HepG2 (cell line): ENCODE data around the gene CLASRP. TPM values are rescaled to one million over a fixed set of nuclear protein-coding genes. Genes with fewer than 3 reads are reported as not detected.

Source experiments
- ARNT2 ChIP-seq: sonication (generic); formaldehyde crosslinking; IDR thresholded peaks from 2 replicates; pipeline ENCODE4 v1.8.0; 2022; ENCODE audit warnings: mild to moderate bottlenecking, low read depth, missing genetic modification reagents, moderate library complexity
- DMAP1 ChIP-seq: IDR thresholded peaks from 2 replicates; pipeline ENCODE4 v1.6.1; 2016
- RARA ChIP-seq: IDR thresholded peaks from 2 replicates; pipeline ENCODE4 v1.6.1; 2016; ENCODE audit warnings: missing genetic modification reagents, missing compliant biosample characterization
- RFX3 ChIP-seq: IDR thresholded peaks from 2 replicates; pipeline ENCODE4 v1.6.1; 2016; ENCODE audit warnings: missing biosample characterization, missing genetic modification reagents
- SAP130 ChIP-seq: IDR thresholded peaks from 2 replicates; pipeline ENCODE4 v1.6.1; 2016; ENCODE audit warnings: low read depth
- SMAD1 ChIP-seq: sonication (generic); formaldehyde crosslinking; IDR thresholded peaks from 2 replicates; pipeline ENCODE4 v1.4.0; 2020; ENCODE audit warnings: missing genetic modification reagents, low read depth, mild to moderate bottlenecking, borderline replicate concordance
- ZFP1 ChIP-seq: IDR thresholded peaks from 2 replicates; pipeline ENCODE4 v1.6.1; 2016
- ZNF136 ChIP-seq: sonication (generic); formaldehyde crosslinking; IDR thresholded peaks from 2 replicates; pipeline ENCODE4 v1.8.1; 2022; ENCODE audit warnings: low read depth, mild to moderate bottlenecking, moderate library complexity, missing genetic modification reagents
- ZNF263 ChIP-seq: sonication (generic); formaldehyde crosslinking; IDR thresholded peaks from 2 replicates; pipeline ENCODE4 v1.4.0; 2020; ENCODE audit warnings: missing genetic modification reagents
- ZNF343 ChIP-seq: sonication (generic); formaldehyde crosslinking; IDR thresholded peaks from 2 replicates; pipeline ENCODE4 v1.4.0; 2020; ENCODE audit warnings: mild to moderate bottlenecking, missing genetic modification reagents
- ZNF547 ChIP-seq: sonication (generic); formaldehyde crosslinking; IDR thresholded peaks from 2 replicates; pipeline ENCODE4 v1.5.1; 2020; ENCODE audit warnings: mild to moderate bottlenecking, missing genetic modification reagents
- ZNF567 ChIP-seq: sonication (generic); formaldehyde crosslinking; IDR thresholded peaks from 2 replicates; pipeline ENCODE4 v1.8.1; 2023; ENCODE audit warnings: mild to moderate bottlenecking, missing genetic modification reagents, borderline replicate concordance
- ZNF883 ChIP-seq: sonication (generic); formaldehyde crosslinking; IDR thresholded peaks from 2 replicates; pipeline ENCODE4 v1.5.1; 2020; ENCODE audit warnings: mild to moderate bottlenecking, missing genetic modification reagents; ENCODE audit errors: not compliant biosample characterization
- polyA plus RNA-seq, 8 experiments: library from polyadenylated mRNA; depleted of rRNA in 3 of 8; stranded (reverse) in 7 of 8; unstranded in 1 of 8; fragments of >200 nt; fragmentation: Illumina TruSeq in 4 of 8; extraction: Trizol in 4 of 8; gene quantifications; 2 replicates each; pipeline versions ENCODE4 v1.2.1 to v1.2.3, GENCODE V29; 2011 to 2016; ENCODE audit warnings: low read depth in 4 of 8, missing spikeins in 1 of 8, mixed read lengths in 1 of 8; ENCODE audit not compliant: insufficient read depth in 1 of 8
- total RNA-seq, 5 experiments: library from RNA; depleted of rRNA; stranded (reverse); fragments of >200 nt; fragmentation: Illumina TruSeq; extraction: Trizol; gene quantifications; 2 replicates each; pipeline ENCODE4 v1.2.3, GENCODE V29; 2016; ENCODE audit warnings: low read depth in 1 of 5
- TF ChIP-seq, protein P1 (sequence below): sonication (generic); formaldehyde crosslinking; IDR thresholded peaks from 2 replicates; pipeline ENCODE4 v1.4.0; 2020; ENCODE audit warnings: missing genetic modification reagents
- TF ChIP-seq, protein P2 (sequence below): sonication (generic); formaldehyde crosslinking; IDR thresholded peaks from 2 replicates; pipeline ENCODE4 v1.4.0; 2020; ENCODE audit warnings: missing genetic modification reagents
- TF ChIP-seq, protein P3 (sequence below): sonication (generic); formaldehyde crosslinking; IDR thresholded peaks from 2 replicates; pipeline ENCODE4 v1.5.1; 2020; ENCODE audit warnings: mild to moderate bottlenecking, missing genetic modification reagents, moderate library complexity
- TF ChIP-seq, protein P4 (sequence below): sonication (generic); formaldehyde crosslinking; IDR thresholded peaks from 2 replicates; pipeline ENCODE4 v1.4.0; 2020; ENCODE audit warnings: missing genetic modification reagents

Gene CLASRP
- total and polyA plus RNA-seq, 2 of the 13 experiments (the other 11 are each of a cell fraction or from before 2014, with no cell fraction given): 32.0 to 51.4 TPM

DNA sequence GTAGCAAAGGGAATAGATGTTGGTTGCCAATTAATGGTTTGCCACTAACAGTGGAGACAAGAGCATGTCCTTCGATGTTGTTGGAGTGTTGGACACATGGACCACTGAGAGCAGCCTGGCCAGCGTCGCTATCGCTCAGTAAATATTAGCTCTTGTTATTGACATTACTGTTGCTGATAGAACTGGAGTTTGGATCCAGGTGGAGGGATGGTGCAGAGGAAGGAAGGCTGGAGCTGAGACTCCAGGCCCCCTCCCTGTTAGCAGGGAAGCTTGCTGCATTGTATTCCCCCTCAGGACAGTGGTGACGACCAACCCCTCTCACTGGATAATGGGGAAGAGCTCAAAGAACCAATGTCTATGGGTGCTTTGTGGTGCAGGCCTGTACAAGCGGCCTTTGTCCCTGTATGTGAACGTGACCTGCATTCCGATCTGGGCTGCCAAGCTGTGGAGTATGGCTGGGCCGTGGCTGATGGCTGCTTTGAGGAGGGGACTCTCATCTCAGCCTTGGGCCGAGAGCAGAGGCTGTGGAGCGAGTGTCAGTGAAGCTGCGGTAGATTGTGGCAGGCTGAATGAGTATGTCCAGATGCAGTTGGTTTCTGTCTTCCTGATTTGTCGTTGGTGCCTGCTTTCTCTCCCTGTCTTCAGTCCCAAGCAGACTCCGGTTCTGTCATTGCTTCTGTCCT is 7.0 kb downstream of the CLASRP start (continued):
- TF ChIP-seq, protein P1, sequence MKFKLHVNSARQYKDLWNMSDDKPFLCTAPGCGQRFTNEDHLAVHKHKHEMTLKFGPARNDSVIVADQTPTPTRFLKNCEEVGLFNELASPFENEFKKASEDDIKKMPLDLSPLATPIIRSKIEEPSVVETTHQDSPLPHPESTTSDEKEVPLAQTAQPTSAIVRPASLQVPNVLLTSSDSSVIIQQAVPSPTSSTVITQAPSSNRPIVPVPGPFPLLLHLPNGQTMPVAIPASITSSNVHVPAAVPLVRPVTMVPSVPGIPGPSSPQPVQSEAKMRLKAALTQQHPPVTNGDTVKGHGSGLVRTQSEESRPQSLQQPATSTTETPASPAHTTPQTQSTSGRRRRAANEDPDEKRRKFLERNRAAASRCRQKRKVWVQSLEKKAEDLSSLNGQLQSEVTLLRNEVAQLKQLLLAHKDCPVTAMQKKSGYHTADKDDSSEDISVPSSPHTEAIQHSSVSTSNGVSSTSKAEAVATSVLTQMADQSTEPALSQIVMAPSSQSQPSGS: peak; percentile 89
- TF ChIP-seq, protein P2, sequence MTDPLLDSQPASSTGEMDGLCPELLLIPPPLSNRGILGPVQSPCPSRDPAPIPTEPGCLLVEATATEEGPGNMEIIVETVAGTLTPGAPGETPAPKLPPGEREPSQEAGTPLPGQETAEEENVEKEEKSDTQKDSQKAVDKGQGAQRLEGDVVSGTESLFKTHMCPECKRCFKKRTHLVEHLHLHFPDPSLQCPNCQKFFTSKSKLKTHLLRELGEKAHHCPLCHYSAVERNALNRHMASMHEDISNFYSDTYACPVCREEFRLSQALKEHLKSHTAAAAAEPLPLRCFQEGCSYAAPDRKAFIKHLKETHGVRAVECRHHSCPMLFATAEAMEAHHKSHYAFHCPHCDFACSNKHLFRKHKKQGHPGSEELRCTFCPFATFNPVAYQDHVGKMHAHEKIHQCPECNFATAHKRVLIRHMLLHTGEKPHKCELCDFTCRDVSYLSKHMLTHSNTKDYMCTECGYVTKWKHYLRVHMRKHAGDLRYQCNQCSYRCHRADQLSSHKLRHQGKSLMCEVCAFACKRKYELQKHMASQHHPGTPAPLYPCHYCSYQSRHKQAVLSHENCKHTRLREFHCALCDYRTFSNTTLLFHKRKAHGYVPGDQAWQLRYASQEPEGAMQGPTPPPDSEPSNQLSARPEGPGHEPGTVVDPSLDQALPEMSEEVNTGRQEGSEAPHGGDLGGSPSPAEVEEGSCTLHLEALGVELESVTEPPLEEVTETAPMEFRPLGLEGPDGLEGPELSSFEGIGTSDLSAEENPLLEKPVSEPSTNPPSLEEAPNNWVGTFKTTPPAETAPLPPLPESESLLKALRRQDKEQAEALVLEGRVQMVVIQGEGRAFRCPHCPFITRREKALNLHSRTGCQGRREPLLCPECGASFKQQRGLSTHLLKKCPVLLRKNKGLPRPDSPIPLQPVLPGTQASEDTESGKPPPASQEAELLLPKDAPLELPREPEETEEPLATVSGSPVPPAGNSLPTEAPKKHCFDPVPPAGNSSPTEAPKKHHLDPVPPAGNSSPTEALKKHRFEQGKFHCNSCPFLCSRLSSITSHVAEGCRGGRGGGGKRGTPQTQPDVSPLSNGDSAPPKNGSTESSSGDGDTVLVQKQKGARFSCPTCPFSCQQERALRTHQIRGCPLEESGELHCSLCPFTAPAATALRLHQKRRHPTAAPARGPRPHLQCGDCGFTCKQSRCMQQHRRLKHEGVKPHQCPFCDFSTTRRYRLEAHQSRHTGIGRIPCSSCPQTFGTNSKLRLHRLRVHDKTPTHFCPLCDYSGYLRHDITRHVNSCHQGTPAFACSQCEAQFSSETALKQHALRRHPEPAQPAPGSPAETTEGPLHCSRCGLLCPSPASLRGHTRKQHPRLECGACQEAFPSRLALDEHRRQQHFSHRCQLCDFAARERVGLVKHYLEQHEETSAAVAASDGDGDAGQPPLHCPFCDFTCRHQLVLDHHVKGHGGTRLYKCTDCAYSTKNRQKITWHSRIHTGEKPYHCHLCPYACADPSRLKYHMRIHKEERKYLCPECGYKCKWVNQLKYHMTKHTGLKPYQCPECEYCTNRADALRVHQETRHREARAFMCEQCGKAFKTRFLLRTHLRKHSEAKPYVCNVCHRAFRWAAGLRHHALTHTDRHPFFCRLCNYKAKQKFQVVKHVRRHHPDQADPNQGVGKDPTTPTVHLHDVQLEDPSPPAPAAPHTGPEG (CRISPR knock-in tag): peak; percentile 43
- peak; percentile 61; the same call in 1 of the 2 replicates for TF ChIP-seq ZNF136
- peak; percentile 67 for TF ChIP-seq RARA (CRISPR knock-in tag)
- TF ChIP-seq DMAP1 (CRISPR knock-in tag): peak; percentile 78
- TF ChIP-seq ZNF883: peak; percentile 22
- TF ChIP-seq, protein P3, sequence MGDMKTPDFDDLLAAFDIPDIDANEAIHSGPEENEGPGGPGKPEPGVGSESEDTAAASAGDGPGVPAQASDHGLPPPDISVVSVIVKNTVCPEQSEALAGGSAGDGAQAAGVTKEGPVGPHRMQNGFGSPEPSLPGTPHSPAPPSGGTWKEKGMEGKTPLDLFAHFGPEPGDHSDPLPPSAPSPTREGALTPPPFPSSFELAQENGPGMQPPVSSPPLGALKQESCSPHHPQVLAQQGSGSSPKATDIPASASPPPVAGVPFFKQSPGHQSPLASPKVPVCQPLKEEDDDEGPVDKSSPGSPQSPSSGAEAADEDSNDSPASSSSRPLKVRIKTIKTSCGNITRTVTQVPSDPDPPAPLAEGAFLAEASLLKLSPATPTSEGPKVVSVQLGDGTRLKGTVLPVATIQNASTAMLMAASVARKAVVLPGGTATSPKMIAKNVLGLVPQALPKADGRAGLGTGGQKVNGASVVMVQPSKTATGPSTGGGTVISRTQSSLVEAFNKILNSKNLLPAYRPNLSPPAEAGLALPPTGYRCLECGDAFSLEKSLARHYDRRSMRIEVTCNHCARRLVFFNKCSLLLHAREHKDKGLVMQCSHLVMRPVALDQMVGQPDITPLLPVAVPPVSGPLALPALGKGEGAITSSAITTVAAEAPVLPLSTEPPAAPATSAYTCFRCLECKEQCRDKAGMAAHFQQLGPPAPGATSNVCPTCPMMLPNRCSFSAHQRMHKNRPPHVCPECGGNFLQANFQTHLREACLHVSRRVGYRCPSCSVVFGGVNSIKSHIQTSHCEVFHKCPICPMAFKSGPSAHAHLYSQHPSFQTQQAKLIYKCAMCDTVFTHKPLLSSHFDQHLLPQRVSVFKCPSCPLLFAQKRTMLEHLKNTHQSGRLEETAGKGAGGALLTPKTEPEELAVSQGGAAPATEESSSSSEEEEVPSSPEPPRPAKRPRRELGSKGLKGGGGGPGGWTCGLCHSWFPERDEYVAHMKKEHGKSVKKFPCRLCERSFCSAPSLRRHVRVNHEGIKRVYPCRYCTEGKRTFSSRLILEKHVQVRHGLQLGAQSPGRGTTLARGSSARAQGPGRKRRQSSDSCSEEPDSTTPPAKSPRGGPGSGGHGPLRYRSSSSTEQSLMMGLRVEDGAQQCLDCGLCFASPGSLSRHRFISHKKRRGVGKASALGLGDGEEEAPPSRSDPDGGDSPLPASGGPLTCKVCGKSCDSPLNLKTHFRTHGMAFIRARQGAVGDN (CRISPR knock-in tag): peak; percentile 86
- no peak; the same call in 1 of the 2 replicates for TF ChIP-seq ZNF567 (CRISPR knock-in tag)
- 0 out of 2 replicates have a peak, but pooled peaks have one; percentile 20 for TF ChIP-seq RFX3
- peak; percentile 72; the same call in 1 of the 2 replicates for TF ChIP-seq ZNF263 (CRISPR knock-in tag)
- TF ChIP-seq ARNT2 (CRISPR knock-in tag): no peak
- TF ChIP-seq SMAD1 (CRISPR knock-in tag): no peak
- TF ChIP-seq ZNF547 (CRISPR knock-in tag): peak; percentile 56; the same call in 1 of the 2 replicates
- TF ChIP-seq SAP130 (CRISPR knock-in tag): peak; percentile 98
- peak; percentile 72; the same call in 1 of the 2 replicates for TF ChIP-seq ZNF343 (CRISPR knock-in tag)
- TF ChIP-seq, protein P4, sequence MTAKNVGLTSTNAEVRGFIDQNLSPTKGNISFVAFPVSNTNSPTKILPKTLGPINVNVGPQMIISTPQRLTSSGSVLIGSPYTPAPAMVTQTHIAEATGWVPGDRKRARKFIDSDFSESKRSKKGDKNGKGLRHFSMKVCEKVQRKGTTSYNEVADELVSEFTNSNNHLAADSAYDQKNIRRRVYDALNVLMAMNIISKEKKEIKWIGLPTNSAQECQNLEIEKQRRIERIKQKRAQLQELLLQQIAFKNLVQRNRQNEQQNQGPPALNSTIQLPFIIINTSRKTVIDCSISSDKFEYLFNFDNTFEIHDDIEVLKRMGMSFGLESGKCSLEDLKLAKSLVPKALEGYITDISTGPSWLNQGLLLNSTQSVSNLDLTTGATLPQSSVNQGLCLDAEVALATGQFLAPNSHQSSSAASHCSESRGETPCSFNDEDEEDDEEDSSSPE (CRISPR knock-in tag): peak; percentile 69
- 0 out of 2 replicates have a peak, but pooled peaks have one; percentile 74 for TF ChIP-seq ZFP1 (CRISPR knock-in tag)
